CD1c-positive myeloid dendritic cell (primary cell): ENCODE results near the gene EID3.

Experiments
- DNase-seq: peaks from one replicate; pipeline ENCODE4 v3.0.0-alpha.2; 2016; ENCODE audit errors: extremely low spot score

EID3 gene

GRCh38 chr12:104290320-104290719 is 13.2 kb upstream of the EID3 start:
- DNase-seq: no peak

GRCh38 chr12:104290855-104291254 is 12.7 kb upstream of the EID3 start:
- DNase-seq: no peak

DNA sequence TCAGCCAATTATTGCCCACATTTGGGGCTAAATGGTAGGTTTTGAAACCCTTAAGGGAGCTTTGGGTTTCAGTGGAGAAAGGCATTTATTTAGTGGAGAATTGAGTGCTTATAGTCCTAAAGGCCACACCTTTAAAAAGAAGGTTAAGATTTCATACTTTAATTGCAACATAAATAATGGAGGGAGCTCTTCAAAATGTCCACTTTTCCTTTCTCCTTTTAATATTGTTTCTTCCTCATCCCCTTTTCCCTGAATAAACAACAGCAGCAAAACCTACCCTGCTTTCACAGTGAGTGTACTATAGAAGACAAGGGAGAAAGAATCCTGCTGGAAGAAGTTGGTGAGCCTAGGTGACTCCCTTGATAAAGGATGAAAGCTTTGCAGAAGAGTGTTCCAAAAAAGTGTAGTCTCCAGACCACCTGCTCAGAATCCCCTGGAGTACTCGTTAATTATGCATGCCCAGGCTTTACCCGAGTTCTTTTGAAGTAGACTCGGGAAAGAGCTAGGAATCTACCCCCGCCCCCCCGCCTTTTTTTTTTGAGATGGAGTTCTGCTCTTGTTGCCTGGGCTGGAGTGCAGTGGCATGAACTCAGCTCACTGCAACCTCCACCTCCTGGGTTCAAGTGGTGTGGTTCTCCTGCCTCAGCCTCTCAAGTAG is 11.5 kb upstream of the EID3 start:
- no peak for DNase-seq

DNA sequence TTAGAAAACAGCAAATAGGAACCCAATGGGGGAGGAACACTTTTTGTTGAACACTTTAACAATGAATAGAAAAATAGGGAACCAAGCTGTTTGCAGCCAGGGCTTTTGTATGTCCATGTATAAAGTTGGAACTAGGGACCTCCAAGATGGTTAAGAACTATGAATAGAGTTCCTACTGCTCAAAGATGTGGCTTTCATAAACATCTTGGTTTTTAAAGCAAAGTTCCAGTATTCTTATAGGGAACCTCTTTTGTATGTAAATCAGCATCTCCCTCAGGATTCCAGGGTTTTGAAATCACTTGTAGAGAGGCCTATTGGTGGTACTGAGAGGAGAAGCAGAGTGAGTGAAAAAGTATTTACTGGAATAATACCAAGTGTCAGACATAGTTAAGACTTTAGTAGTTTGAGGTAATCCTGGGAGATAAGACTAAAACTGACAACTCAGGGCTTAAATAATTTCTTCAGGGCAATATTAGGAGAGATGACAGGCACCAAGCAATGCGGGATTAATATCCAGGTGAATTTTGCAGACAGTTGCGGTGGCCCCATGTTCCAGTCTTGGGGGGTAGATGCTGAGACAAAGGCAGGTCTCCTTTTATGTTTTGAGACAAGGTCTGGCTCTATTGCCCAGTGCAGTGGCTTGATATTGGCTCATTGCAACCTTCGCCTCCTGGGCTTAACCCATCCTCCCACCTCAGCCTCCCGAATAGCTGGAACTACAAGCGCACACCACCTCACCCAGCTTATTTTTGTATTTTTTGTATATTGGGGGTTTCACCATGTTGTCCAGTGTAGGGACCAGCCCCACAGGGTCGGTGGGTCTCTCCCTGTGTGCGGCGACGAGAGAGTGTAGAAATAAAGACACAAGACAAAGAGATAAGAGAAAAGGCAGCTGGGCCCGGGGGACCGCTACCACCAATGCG is 10.4 kb upstream of the EID3 start:
- no peak for DNase-seq

GRCh38 chr12:104294158-104294859 is 9.2 kb upstream of the EID3 start:
- DNase-seq: peak; percentile 25

DNA sequence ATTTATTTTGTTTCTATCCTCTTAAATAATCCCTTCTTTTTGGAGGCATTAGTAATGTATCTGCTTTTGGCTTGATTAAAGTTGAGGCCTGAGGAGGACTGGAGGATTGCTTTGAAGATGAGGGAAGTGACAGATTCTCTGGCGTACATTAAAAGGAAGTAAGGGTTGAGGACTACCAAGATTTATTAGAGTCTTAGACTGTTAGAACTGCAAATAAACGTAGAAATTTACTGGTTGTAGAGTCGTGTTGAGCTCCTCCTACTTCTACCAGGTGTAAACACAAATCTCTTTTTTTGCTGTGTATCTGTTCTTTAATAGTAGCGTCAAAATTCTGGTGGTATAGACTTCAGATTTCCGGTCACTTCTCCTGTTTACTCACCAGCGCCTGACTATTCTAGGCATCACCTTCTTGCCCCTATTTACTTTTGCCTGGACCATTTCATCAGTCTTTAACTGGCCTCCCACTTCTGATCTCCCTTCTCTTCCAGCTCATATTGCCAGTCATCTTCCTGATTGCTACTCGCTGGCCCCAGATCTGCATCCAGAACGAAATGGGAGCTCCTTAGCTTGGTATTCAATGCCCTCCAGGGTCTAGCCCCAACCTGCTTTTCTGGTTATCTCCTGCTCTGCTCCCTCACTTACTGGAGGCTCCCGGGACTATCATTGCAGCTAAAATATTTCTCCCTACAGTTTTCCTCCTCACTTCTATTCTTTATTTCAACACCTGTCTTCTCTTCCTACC is 8.4 kb upstream of the EID3 start:
- peak; percentile 26 for DNase-seq

DNA sequence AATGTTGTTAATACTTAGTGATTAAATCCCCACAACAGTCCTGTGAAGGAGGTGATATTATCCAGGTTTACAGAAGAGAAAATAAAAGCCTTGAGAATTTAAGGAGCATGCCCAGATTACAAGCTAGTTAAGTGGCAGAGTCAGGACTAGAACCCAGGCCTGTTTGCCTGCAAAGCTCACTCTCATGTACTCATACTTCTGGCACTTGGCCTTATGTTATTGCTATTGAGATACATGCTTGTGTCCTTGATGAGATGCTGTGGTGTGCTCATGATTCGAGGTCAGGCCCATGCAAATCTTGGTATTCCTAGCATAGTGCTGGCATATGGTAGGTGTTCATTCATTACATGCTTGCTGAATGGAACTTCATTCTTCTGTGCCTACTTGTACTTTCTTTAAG is 7.6 kb upstream of the EID3 start:
- no peak for DNase-seq

DNA sequence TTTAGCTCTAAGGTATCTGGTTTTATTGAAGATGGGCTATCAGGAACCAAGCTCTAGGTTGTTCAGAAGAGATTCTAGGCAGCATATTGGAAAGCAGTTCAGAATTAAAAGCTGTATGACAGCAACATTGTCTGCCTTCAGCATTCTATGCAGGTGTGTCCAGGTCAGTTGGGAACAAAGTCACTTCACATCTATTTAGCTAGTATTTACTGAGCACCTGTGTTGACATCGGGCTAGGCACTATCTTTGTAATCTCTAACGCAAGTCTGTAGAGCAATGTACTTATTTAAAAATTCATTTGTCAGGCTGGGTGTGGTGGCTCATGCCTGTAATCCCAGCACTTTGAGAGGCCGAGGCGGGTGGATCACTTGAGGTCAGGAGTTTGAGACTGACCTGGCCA is 6.8 kb upstream of the EID3 start:
- DNase-seq: no peak

GRCh38 chr12:104297477-104298113 is 5.9 kb upstream of the EID3 start:
- DNase-seq: no peak

DNA sequence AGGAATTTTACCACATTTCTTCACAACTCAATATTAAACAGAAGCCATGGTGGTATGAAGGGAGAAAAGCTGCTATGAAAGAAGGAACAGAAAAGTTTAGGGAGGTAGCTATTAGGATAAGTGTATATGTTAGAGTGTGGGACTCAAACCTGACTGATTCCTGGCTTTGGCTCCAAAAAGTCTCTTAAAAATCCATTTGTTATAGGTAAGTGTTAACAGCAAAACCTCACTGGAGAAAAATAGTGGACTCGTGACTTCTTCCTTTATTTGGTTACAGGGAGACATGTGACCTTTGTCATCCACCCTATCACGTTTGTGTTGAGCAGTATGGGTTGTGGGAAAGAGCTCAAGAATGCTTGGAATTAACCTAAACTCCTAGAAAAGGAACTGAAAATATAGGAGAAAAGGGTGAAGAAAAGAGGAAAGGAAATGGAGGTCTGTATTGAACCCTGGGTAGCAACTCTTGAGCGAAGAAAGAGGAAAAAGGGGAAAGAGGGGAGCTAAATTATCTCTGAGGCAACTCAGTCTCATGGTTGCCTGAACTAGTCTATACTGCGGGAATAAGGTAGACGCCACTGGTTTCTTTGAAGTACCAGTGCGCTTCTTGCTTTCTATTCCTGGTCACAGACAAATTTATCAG is 3.6 kb upstream of the EID3 start:
- peak; percentile 38 for DNase-seq

DNA sequence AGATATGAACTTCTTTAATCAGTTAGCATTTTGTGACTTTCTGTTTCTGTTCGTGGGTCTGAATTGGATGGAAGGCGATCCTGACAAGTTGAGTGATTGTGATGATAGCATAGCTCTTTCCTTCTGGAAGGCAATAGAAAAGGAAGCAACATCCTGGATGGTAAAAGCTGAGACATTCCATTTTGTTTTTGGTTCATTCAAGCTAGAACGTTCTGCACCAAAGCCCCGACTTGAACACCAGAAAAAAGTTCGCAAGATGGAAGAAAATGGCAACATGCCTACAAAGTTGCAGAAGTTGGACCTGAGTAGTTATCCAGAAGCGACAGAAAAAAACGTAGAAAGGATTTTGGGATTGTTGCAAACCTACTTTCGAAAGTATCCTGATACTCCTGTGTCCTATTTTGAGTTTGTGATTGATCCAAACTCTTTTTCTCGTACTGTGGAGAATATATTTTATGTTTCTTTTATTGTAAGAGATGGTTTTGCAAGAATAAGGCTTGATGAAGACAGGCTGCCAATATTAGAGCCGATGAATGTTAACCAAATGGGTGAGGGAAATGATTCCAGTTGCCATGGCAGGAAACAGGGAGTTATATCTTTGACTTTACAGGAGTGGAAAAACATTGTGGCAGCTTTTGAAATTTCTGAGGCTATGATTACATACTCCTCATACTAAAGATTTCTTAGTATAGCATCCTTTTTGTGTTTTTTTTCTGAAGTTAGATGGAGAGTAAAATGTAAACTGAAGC is 896 bp downstream of the EID3 start:
- no peak for DNase-seq

GRCh38 chr12:104305349-104305748 is 1.8 kb downstream of the EID3 start:
- no peak for DNase-seq

GRCh38 chr12:104306376-104306775 is 2.8 kb downstream of the EID3 start:
- no peak for DNase-seq

GRCh38 chr12:104306943-104307654 is 3.6 kb downstream of the EID3 start:
- DNase-seq: no peak

- DNase-seq: no peak
Observed at GRCh38 chr12:104307655-104308000, 4.1 kb downstream of the EID3 start.

DNA sequence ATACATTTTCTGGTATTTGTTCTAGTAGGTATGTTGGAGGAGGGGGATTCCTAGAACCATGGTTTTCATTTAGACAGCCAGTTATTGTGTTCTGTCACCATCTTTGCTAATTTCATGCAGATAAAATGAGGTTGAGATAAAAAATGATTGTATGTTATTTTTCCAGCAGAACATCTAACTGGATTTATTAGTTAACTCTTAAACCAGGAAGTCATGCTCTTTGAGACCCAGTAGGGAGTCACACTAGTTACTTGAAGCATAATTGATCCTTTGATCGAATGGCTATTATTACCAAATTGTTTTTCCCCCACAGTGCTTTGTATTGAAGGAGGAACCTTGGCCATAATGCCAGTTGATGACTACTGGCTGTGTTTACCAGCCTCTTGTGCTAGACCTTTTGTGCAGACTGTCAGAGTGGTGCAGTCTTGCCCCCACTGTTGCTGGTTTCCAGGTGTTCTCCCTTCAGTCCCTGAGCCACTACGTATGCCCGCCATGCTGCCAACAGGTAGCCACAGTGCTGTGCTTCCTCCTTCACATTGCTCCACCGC is 6.0 kb downstream of the EID3 start:
- DNase-seq: no peak

- DNase-seq: no peak
Observed at GRCh38 chr12:104310751-104311633, 7.5 kb downstream of the EID3 start.

DNA sequence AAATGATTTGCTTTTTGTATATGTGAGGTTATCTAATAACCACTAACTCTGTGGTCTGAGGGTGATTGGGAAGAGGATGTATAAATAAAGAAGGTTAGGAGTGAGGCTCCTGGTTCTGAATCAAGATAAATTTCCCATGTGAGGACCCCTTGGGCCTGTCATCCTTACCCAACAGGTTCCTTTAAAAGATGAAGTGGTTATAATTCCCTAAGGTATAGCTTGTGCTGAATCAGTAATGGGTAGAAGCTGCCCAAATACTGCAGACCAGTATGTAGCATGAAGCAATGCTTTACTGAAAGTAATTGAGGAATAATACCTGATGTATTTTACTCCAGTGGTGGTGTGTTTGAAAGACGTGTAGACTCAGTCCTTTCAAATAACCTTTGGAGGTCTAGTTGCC is 8.7 kb downstream of the EID3 start:
- no peak for DNase-seq
